Fibroblast of the aortic adventitia (primary cell): ENCODE measurements around the gene SMAD4. TPM values are rescaled to one million over a fixed set of nuclear protein-coding genes. Genes with fewer than 3 reads are reported as not detected.

ENCODE experiments used
- DNase-seq: peaks from one replicate; pipeline ENCODE4 v3.0.0-alpha.2; 2010; ENCODE audit warnings: low read depth
- H3K4me3 ChIP-seq: 2 replicates; pipeline ENCODE4 v1.5.1; 2011; ENCODE audit warnings: low read depth, mild to moderate bottlenecking, control low read depth, low read length, moderate library complexity
- total RNA-seq: library from RNA; depleted of rRNA; stranded (reverse); fragments of >200 nt; gene quantifications from 2 replicates; pipeline ENCODE4 v1.2.3, GENCODE V29; 2012; ENCODE audit warnings: low replicate concordance
- TF ChIP-seq, protein P1 (sequence below): IDR thresholded peaks from 2 replicates; pipeline ENCODE4 v1.5.1; 2011; ENCODE audit warnings: mild to moderate bottlenecking, low read length, control low read depth, inconsistent platforms; ENCODE audit not compliant: insufficient read depth

Gene SMAD4
- total RNA-seq, 1 donor, result 142 TPM

DNA sequence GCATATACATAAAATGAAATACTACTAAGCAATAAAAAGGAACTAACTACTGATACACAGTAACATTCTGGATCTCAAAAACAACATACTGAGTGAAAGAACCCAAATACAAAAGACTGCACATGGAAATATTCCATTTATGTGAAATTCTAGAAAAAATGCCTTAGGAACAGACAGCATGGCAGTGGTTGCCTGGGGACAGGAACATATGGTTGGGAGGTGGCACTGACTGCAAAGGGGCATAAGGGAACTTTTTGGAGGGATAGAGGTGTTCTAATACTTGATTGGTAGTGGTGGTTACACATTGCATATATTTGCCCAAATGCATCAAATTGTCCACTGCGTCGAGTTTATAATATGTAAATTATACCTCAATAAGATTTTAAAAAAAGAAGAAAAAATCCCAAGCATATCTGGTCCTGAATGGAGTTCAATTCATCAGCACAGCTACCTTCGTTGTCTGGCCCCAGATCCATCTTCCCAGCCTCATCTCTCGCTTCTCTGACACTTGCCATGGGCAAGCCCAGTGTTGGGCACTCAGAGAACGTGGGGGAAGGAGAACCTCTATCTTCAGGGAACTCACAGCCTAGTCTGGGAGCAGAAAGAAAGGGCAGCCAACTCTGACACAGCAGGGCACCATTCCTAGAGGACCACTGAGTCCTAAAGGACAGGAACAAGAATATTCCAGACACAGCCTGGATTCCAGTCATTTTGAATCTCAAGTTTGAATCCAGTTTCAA, 8.6 kb upstream of the SMAD4 start:
- no peak overlapping the region for H3K4me3 ChIP-seq
- TF ChIP-seq, protein P1, sequence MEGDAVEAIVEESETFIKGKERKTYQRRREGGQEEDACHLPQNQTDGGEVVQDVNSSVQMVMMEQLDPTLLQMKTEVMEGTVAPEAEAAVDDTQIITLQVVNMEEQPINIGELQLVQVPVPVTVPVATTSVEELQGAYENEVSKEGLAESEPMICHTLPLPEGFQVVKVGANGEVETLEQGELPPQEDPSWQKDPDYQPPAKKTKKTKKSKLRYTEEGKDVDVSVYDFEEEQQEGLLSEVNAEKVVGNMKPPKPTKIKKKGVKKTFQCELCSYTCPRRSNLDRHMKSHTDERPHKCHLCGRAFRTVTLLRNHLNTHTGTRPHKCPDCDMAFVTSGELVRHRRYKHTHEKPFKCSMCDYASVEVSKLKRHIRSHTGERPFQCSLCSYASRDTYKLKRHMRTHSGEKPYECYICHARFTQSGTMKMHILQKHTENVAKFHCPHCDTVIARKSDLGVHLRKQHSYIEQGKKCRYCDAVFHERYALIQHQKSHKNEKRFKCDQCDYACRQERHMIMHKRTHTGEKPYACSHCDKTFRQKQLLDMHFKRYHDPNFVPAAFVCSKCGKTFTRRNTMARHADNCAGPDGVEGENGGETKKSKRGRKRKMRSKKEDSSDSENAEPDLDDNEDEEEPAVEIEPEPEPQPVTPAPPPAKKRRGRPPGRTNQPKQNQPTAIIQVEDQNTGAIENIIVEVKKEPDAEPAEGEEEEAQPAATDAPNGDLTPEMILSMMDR, result no peak
- DNase-seq, result no peak

DNA sequence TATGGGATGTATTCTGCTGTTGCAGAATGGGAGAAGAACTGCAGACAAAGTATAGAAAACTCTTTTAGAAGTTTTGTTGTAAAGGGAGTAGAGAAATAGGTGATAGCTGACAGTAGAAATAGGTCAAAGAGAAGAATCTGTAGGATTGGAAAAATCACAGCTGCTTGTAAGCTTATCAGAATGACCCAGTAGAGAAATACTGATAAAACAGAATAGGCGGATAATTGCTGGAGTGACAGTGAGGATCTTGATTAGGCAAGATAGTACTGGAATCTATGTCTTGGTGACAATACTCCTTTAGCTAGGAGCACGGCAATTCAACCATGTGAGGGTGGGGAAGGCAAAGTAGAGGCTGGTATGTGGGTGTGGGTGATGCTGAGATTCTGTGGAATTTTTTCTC, 4.5 kb upstream of the SMAD4 start:
- TF ChIP-seq, protein P1, result no peak
- no peak overlapping the region for H3K4me3 ChIP-seq
- DNase-seq, result no peak

DNA sequence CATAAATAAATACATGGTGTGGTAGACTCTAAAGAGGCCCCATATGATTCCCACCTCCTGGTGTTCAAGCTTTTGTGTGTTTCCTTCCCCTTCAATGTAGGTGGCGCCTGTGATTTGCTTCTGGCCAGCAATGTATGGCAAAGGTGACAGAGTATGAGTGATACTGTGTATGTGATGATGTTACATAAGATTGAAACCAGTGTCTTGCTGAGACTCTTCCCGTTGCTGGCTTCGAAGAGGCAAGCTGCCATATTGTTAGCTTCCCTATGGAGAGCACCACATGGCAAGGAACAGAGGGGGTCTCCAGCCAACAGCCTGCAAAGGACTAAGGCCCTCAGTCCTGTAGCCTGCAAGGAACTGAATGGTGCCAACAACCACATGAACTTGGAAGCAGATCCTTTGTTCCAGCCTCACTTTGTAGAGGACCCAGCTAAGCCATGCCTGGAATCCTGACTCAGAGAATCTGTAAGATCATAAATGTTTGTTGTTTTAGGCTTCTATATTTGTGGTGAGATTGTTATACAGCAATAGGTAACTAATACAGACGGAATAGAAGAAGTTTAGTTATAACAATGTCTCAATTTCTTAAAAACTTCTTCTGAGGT, 1.7 kb upstream of the SMAD4 start:
- TF ChIP-seq, protein P1, result no peak
- no peak overlapping the region for H3K4me3 ChIP-seq
- DNase-seq, result peak; percentile 65

DNA sequence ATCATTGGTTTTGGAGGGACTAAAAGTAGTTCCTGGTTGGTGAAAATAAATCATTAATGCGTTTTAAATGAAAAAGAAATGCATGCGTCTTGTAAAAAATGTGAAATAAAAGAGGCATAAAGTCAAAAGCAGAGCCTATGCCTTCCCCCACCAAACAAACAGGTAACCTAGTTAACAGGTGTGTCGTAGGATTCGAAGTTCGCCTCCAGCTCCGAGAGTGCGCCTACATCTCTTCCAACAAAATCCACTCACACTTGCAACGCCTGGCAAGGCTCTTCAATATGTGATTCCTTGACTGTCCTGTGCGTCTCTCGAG, 677 bp upstream of the SMAD4 start:
- DNase-seq, result no peak

DNA sequence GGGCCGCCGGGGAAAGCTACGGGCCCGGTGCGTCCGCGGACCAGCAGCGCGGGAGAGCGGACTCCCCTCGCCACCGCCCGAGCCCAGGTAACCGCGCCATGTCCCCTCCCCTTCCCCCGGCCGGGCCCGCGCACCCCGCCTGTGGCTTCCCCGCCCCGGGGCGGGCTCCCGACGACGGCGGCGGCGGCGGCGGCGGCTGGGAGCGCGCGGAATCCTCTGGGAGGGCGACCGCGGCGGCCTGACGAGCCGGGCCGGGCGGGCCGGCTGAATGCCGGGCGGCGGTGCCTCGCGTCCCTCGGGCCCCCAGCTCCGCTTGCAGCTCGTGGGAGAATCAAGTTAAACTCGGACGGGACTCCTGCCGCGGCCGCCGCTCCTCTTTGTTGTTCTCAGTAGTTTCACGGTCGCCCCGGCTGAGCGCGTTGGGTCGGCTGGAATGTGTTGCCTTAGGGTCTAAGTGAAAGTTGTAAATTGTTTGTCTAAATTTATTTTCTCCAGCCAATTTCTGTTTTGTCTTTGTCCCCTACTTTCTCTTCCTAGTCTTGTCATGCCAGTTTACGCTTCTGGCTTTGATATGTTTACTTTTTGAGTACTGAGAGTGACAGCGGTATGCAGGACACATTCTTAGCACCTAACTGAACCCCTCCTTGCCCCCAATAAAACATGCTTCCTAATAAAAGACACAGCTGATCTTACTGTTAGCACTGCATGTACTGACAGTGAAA, 685 bp downstream of the SMAD4 start:
- TF ChIP-seq, protein P1, result no peak
- DNase-seq, result peak; percentile 22

More for the DNA sequence above, 677 bp upstream of the SMAD4 start:
- peak overlapping the region; percentile 77 for H3K4me3 ChIP-seq
- TF ChIP-seq, protein P1, result no peak

DNA sequence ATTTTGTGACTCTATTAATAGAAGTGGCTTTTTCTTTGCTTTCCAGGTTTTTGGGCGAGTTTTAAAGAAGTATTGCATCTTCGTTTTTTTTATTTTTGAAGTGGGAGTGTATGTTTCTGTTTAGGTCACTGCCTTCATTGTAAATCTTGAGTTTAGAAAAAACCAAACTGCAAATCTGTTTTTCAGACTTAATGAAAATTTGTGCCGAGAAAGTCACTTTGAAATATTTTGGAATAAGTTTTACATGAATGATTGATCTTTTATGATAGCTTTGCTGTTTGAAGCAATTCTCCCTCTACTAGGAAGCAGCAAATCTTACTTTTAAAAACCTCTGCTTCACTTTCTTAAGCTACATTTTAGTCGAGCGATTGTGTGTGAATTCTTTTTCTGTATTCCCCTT, 2.2 kb downstream of the SMAD4 start:
- DNase-seq, result no peak
- H3K4me3 ChIP-seq, result peak overlapping the region; percentile 86
- TF ChIP-seq, protein P1, result no peak

More for the DNA sequence above, 685 bp downstream of the SMAD4 start:
- H3K4me3 ChIP-seq, result peak overlapping the region; percentile 86
